SKM-1 treated with dmso at 0.1 percent for 144 hours (cell line): ENCODE results near the gene TNFSF11.

Experiments used
- DNase-seq: peaks from one replicate; lab custom pipeline; 2025; ENCODE audit not compliant: unreplicated experiment; lab: John Stamatoyannopoulos, UW

Gene TNFSF11

GRCh38 chr13:42651936-42652641 is 78.1 kb downstream of the TNFSF11 start:
- DNase-seq: no peak

- DNase-seq: no peak
Observed at GRCh38 chr13:42652642-42653415, 78.9 kb downstream of the TNFSF11 start.

GRCh38 chr13:42653679-42654078 is 79.7 kb downstream of the TNFSF11 start:
- no peak for DNase-seq

GRCh38 chr13:42654212-42654611 is 80.3 kb downstream of the TNFSF11 start:
- no peak for DNase-seq

- no peak for DNase-seq
Observed at GRCh38 chr13:42654722-42655121, 80.8 kb downstream of the TNFSF11 start.

- DNase-seq: no peak
Observed at GRCh38 chr13:42656161-42656560, 82.2 kb downstream of the TNFSF11 start.

GRCh38 chr13:42656958-42657357 is 83.0 kb downstream of the TNFSF11 start:
- no peak for DNase-seq
